Ishikawa (cell line): ENCODE results near the gene LILRA2.
A peak's percentile ranks its signal among the peaks of the same experiment; 100 is the strongest.

Source experiments
- CEBPB ChIP-seq: IDR thresholded peaks from 2 replicates; pipeline ENCODE4 v1.6.1; 2012
- CREB1 ChIP-seq: IDR thresholded peaks from 2 replicates; pipeline ENCODE4 v1.6.1; 2012; ENCODE audit warnings: low read depth
- EGR1 ChIP-seq: IDR thresholded peaks from 2 replicates; pipeline ENCODE4 v1.6.1; 2012
- EP300 ChIP-seq: IDR thresholded peaks from 2 replicates; pipeline ENCODE4 v1.6.1; 2012; ENCODE audit warnings: borderline replicate concordance
- FOXM1 ChIP-seq: IDR thresholded peaks from 2 replicates; pipeline ENCODE4 v1.6.1; 2012; ENCODE audit warnings: low read depth, borderline replicate concordance
- NFIC ChIP-seq: IDR thresholded peaks from 2 replicates; pipeline ENCODE4 v1.6.1; 2012
- RAD21 ChIP-seq: IDR thresholded peaks from 2 replicates; pipeline ENCODE4 v1.6.1; 2012; ENCODE audit warnings: low read depth
- TAF1 ChIP-seq: IDR thresholded peaks from 2 replicates; pipeline ENCODE4 v1.6.1; 2012; ENCODE audit warnings: low read depth, mild to moderate bottlenecking
- TCF12 ChIP-seq: IDR thresholded peaks from 2 replicates; pipeline ENCODE4 v1.6.1; 2012; ENCODE audit warnings: low read depth
- TEAD4 ChIP-seq: IDR thresholded peaks from 2 replicates; pipeline ENCODE4 v1.6.1; 2012
- YY1 ChIP-seq: IDR thresholded peaks from 2 replicates; pipeline ENCODE4 v1.6.1; 2012; ENCODE audit warnings: low read depth
- ZBTB7A ChIP-seq: IDR thresholded peaks from 2 replicates; pipeline ENCODE4 v1.6.1; 2012; ENCODE audit warnings: low read depth
- TF ChIP-seq, protein P1 (sequence below): IDR thresholded peaks from 2 replicates; pipeline ENCODE4 v1.6.1; 2012
- TF ChIP-seq, protein P2 (sequence below): IDR thresholded peaks from 2 replicates; pipeline ENCODE4 v1.6.1; 2012
- TF ChIP-seq, protein P3 (sequence below): IDR thresholded peaks from 2 replicates; pipeline ENCODE4 v1.6.1; 2012; ENCODE audit warnings: low read depth, mild to moderate bottlenecking

LILRA2 gene

DNA sequence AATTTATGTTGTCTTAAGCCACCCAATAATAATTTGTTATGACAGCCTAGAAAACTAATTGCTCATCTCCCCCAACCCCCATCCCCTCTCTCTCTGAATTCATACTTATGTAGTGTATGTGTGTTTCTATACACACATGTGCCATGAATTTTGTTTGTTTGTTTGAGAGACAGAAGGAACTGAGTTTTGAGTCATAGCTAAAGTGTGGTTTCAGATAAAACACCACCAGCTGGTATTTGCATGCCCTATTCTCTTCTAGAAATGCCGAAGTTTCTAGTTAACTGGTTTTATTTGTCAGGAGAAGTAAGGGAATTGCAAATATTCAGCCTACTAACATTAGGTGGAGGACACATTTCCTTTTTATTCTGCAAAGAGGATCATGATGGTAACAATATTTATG, 17.4 kb upstream of the LILRA2 start:
- TF ChIP-seq TEAD4 = no peak
- TF ChIP-seq, protein P1, sequence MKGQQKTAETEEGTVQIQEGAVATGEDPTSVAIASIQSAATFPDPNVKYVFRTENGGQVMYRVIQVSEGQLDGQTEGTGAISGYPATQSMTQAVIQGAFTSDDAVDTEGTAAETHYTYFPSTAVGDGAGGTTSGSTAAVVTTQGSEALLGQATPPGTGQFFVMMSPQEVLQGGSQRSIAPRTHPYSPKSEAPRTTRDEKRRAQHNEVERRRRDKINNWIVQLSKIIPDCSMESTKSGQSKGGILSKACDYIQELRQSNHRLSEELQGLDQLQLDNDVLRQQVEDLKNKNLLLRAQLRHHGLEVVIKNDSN = no peak
- TF ChIP-seq, protein P2, sequence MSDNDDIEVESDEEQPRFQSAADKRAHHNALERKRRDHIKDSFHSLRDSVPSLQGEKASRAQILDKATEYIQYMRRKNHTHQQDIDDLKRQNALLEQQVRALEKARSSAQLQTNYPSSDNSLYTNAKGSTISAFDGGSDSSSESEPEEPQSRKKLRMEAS = no peak
- no peak for TF ChIP-seq TCF12
- TF ChIP-seq, protein P3, sequence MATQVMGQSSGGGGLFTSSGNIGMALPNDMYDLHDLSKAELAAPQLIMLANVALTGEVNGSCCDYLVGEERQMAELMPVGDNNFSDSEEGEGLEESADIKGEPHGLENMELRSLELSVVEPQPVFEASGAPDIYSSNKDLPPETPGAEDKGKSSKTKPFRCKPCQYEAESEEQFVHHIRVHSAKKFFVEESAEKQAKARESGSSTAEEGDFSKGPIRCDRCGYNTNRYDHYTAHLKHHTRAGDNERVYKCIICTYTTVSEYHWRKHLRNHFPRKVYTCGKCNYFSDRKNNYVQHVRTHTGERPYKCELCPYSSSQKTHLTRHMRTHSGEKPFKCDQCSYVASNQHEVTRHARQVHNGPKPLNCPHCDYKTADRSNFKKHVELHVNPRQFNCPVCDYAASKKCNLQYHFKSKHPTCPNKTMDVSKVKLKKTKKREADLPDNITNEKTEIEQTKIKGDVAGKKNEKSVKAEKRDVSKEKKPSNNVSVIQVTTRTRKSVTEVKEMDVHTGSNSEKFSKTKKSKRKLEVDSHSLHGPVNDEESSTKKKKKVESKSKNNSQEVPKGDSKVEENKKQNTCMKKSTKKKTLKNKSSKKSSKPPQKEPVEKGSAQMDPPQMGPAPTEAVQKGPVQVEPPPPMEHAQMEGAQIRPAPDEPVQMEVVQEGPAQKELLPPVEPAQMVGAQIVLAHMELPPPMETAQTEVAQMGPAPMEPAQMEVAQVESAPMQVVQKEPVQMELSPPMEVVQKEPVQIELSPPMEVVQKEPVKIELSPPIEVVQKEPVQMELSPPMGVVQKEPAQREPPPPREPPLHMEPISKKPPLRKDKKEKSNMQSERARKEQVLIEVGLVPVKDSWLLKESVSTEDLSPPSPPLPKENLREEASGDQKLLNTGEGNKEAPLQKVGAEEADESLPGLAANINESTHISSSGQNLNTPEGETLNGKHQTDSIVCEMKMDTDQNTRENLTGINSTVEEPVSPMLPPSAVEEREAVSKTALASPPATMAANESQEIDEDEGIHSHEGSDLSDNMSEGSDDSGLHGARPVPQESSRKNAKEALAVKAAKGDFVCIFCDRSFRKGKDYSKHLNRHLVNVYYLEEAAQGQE = no peak

DNA sequence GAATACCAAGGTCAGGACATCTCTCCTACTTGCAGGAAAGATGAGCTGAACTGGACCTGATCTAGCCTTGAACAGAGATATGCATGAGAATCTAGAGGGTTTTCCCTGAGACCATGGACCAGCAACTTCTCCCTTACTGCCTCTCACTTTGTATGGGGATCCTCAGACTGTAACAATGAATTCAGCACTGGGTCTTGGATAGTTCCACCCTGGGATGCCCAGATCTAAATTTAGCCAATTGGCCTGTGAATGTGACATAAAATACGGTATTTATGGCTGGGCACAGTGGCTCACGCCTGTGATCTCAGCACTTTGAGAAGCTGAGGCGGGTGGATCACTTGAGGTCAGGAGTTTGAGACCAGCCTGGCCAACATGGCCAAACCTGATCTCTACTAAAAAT, 15.3 kb upstream of the LILRA2 start:
- TF ChIP-seq, protein P3 = peak; percentile 75
- TF ChIP-seq TAF1 = no peak

DNA sequence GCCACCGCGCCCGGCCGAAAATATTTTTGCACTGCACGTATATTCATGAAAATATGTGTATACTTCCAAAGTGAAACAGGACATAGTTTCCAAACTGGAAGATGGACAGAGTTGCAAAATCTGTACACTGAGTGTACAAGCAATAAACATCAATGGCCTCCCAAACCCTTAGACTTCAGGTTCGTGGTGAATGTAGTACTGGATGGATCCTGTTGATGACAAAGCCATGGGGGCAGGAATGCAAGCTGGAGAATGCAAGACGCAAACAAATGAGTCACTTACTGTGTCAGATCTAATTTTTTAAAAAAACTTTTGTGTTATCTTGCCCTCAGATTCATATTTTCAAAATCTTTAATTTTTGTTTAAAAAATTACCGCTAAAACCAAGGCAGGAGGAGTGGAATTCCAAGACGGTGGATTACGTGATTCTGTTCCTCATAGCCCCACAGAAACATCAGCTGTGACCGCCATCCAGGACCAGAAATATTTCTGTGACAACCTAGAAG, 12.7 kb upstream of the LILRA2 start:
- TF ChIP-seq TEAD4 = no peak
- no peak for TF ChIP-seq CEBPB
- TF ChIP-seq CREB1 = no peak
- no peak for TF ChIP-seq ZBTB7A
- TF ChIP-seq TCF12 = no peak
- TF ChIP-seq FOXM1 = no peak
- no peak for TF ChIP-seq NFIC
- TF ChIP-seq, protein P1 = no peak

DNA sequence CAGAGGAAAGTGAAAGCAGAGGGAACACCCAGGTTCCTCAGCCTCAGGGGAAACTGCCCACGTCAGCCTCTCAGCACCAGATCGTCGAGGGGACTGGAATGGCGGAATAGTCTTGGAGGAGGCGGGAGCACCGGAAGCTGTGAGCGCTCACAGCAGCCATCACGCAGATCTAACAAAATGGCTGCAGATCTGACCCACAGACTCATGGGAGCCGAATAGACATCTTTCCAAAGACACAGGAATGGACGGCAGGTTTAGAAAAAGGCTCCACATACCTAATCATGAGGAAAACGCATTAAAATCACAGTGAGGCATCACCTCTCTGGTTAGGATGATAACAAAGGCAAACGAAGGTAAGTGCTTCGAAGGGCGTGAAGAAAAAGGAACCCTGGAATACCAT, 11.8 kb upstream of the LILRA2 start:
- TF ChIP-seq, protein P3 = no peak
- TF ChIP-seq CEBPB (no peak), NFIC (no peak), TAF1 (no peak), EGR1 (no peak), EP300 (no peak), YY1 (no peak), TCF12 (no peak), ZBTB7A (no peak), TEAD4 (no peak), CREB1 (no peak), FOXM1 (no peak), RAD21 (no peak)
- TF ChIP-seq, protein P1 = no peak
- TF ChIP-seq, protein P2 = no peak

DNA sequence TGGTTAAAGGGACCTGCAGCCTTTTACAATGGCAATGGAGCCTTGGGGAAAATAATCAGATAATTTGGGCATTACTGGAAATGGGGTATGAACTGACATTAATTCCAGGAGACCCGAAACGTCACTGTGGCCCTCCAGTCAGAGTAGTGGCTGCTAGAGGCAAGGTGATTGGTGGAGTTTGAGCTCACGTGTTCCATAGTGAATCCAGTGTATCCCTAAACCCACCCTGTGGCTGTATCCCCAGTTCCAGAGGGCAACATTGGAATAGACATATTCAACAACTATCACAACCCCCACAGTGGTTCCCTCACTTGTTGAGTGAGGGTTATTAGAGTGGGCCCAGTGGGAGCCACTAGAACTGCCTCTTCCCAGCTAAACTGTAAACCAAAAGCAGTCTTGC, 3.3 kb upstream of the LILRA2 start:
- TF ChIP-seq CEBPB = no peak
